Measurements from ENCODE around the gene RERE. TPM values are rescaled to one million over a fixed set of nuclear protein-coding genes. Genes with fewer than 3 reads are reported as not detected.

The RERE gene
- polyA plus RNA-seq, 1 of the 3 experiments (the other 2 are of a cell fraction): 8.1 TPM

- TF ChIP-seq YY1 (IDR thresholded peaks at IDR 0.05; ENCODE audit: low read depth) (no peak), IRF3 (IDR thresholded peaks at IDR 0.05; ENCODE audit: low read depth, low read length) (no peak), ELF1 (IDR thresholded peaks at IDR 0.05) (no peak), JUND (IDR thresholded peaks at IDR 0.05) (no peak), EP300 (IDR thresholded peaks at IDR 0.05; ENCODE audit: borderline replicate concordance in 1 of 2, low read depth in 1 of 2, low read length in 1 of 2) (no peak), PBX3 (IDR thresholded peaks at IDR 0.05) (no peak), EZH2phosphoT487 (IDR thresholded peaks at IDR 0.05; ENCODE audit: borderline replicate concordance, low read depth) (no peak), RAD21 (IDR thresholded peaks at IDR 0.05; ENCODE audit: low read length) (no peak)
These were observed 139.7 kb downstream of the RERE start (continued) for GRCh38 chr1:8677782-8678181.

GRCh38 chr1:8676813-8677212 lies 140.6 kb downstream of the RERE start:
- ChIA-PET POLR2A (no interaction called here), CTCF (interaction anchor here (8.6 kb wide), 1 partner anchor 115 kb away, joined by 65 read pairs; no protein-coding TSS in a partner anchor)
- Histone ChIP-seq H3K9me2 (no peaks in the 10 kb centered on the region), H4K20me1 (ENCODE audit: insufficient read depth) (peaks cover 51% of the 10 kb centered on the region), H3K36me3 (replicated peaks in 1 of 2; ENCODE audit: control insufficient read depth in 1 of 2, insufficient read depth in 2 of 2, low read length in 1 of 2) (no peaks in the 10 kb centered on the region), H3F3A (replicated peaks; ENCODE audit: insufficient read depth) (peaks cover 5% of the 10 kb centered on the region), H3K4me1 (ENCODE audit: control insufficient read depth in 1 of 2, insufficient read depth in 2 of 2, low read depth in 1 of 2, low read length in 1 of 2) (peaks cover 22 to 33% of the 10 kb centered on the region in 2 experiments; a peak in 3 of 4 replicates), H3K79me2 (ENCODE audit: insufficient read depth) (peaks cover 78% of the 10 kb centered on the region), H3K27ac (ENCODE audit: low read depth in 2 of 2, low read length in 1 of 2) (no peak overlapping the region), H3K4me3 (ENCODE audit: low read depth in 2 of 2, low read length in 1 of 2) (no peak overlapping the region), H3K27me3 (ENCODE audit: insufficient read depth) (no peaks in the 10 kb centered on the region), H2AFZ (ENCODE audit: low read depth) (no peak overlapping the region), H3K9ac (no peak overlapping the region), H3K9me3 (no peaks in the 10 kb centered on the region), H3K4me2 (no peak overlapping the region)
- no peak for DNase-seq
- WGBS (ENCODE audit: low lambda C conversion rate): 93% methylated on average over 2 of the region's 2 CpGs
- TF ChIP-seq RXRA (IDR thresholded peaks at IDR 0.05; ENCODE audit: borderline replicate concordance, low read depth): no peak
- TF ChIP-seq JUND (IDR thresholded peaks at IDR 0.05): no peak
- TF ChIP-seq CTCF (IDR thresholded peaks at IDR 0.05): no peak
- TF ChIP-seq YY1 (IDR thresholded peaks at IDR 0.05; ENCODE audit: low read depth): no peak
- TF ChIP-seq POLR2AphosphoS5 (IDR thresholded peaks at IDR 0.05; ENCODE audit: low read depth, low read length): no peak
- no peak for TF ChIP-seq RCOR1 (IDR thresholded peaks at IDR 0.05; ENCODE audit: low read length)
- TF ChIP-seq CHD2 (IDR thresholded peaks at IDR 0.05; ENCODE audit: low read length, partially characterized antibody): no peak
- TF ChIP-seq ZBTB33 (IDR thresholded peaks at IDR 0.05; ENCODE audit: borderline replicate concordance, low read depth): no peak
- no peak for TF ChIP-seq GATA2 (CRISPR knock-in tag; IDR thresholded peaks at IDR 0.05)

Measured in SK-N-SH (cell line).